ENCODE measurements around the gene FOXL2NB.
"Not testable (repeated sequence)": the region's sequence is repeated elsewhere in the genome, so short reads cannot be mapped to it uniquely, and the experiment has no call there.

Gene FOXL2NB

GRCh38 chr3:138946663-138947494 is at the start of gene FOXL2NB, which contains the start of gene FOXL2:
Gene FOXL2NB, plus strand, starts transcription at chr3:138947217. Its CDS starts 148 bp downstream, at chr3:138947365.
Gene FOXL2, minus strand, starts transcription at chr3:138947137. Its CDS starts 415 bp downstream, at chr3:138946722.
- no peak for DNase-seq

- no peak for DNase-seq
These were observed 48.7 kb upstream of the FOXL2NB start for GRCh38 chr3:138898301-138898700.

GRCh38 chr3:138898708-138899107 is 48.3 kb upstream of the FOXL2NB start:
- DNase-seq = no peak

GRCh38 chr3:138899351-138899991 is 47.5 kb upstream of the FOXL2NB start:
- DNase-seq = no peak

- DNase-seq = no peak
These were observed 45.5 kb upstream of the FOXL2NB start for GRCh38 chr3:138901567-138901966.

- no peak for DNase-seq
These were observed 44.8 kb upstream of the FOXL2NB start for GRCh38 chr3:138902171-138902570.

- no peak for DNase-seq
These were observed 39.5 kb upstream of the FOXL2NB start for GRCh38 chr3:138907539-138907938.

- no peak for DNase-seq
These were observed 38.2 kb upstream of the FOXL2NB start for GRCh38 chr3:138908846-138909245.

- DNase-seq = no peak
These were observed 37.1 kb upstream of the FOXL2NB start for GRCh38 chr3:138909904-138910303.

GRCh38 chr3:138911621-138912020 is 35.4 kb upstream of the FOXL2NB start:
- DNase-seq = no peak

- DNase-seq = no peak
These were observed 34.8 kb upstream of the FOXL2NB start for GRCh38 chr3:138912237-138912636.

GRCh38 chr3:138913766-138914165 is 33.3 kb upstream of the FOXL2NB start:
- no peak for DNase-seq

GRCh38 chr3:138914870-138915502 is 32.0 kb upstream of the FOXL2NB start:
- DNase-seq = no peak

GRCh38 chr3:138915503-138916498 is 31.2 kb upstream of the FOXL2NB start:
- peak; percentile 47 for DNase-seq

GRCh38 chr3:138916824-138917223 is 30.2 kb upstream of the FOXL2NB start:
- DNase-seq = no peak

- no peak for DNase-seq
These were observed 27.7 kb upstream of the FOXL2NB start for GRCh38 chr3:138919325-138919724.

- no peak for DNase-seq
These were observed 25.4 kb upstream of the FOXL2NB start for GRCh38 chr3:138921316-138922292.

GRCh38 chr3:138922400-138922799 is 24.6 kb upstream of the FOXL2NB start:
- DNase-seq = not testable (repeated sequence)

- no peak for DNase-seq
These were observed 23.5 kb upstream of the FOXL2NB start for GRCh38 chr3:138923531-138923994.

- no peak for DNase-seq
These were observed 18.2 kb upstream of the FOXL2NB start for GRCh38 chr3:138928727-138929372.

All from cortex of kidney (tissue), 1 donor.